Right lobe of liver (tissue), 4 donors: ENCODE results near the gene SLC12A9.

Experiments
- POLR2A ChIP-seq: fragments of 450-650 bp; IDR thresholded peaks from one replicate; pipeline ENCODE4 v1.6.1; 2017; ENCODE audit warnings: antibody characterized with exemption, mild to moderate bottlenecking
- TF ChIP-seq, protein P1 (sequence below), 4 donors: fragments of 200-600 bp in 3 of 4; fragments of 450-650 bp in 1 of 4; IDR thresholded peaks; one replicate each; pipeline versions ENCODE4 v1.5.1 to v1.8.0; 2016 to 2022; ENCODE audit warnings: antibody characterized with exemption in 4 of 4, mild to moderate bottlenecking in 2 of 4
- donor health status: DM: no; HTN: no; CAD: no.
- donor health status: DM: no; HTN: no; CAD: no.
- donor health status: DM: no; HTN: yes; CAD: no.

GRCh38 chr7:100817097-100817496 lies 35.4 kb upstream of the SLC12A9 start:
- TF ChIP-seq, protein P1, sequence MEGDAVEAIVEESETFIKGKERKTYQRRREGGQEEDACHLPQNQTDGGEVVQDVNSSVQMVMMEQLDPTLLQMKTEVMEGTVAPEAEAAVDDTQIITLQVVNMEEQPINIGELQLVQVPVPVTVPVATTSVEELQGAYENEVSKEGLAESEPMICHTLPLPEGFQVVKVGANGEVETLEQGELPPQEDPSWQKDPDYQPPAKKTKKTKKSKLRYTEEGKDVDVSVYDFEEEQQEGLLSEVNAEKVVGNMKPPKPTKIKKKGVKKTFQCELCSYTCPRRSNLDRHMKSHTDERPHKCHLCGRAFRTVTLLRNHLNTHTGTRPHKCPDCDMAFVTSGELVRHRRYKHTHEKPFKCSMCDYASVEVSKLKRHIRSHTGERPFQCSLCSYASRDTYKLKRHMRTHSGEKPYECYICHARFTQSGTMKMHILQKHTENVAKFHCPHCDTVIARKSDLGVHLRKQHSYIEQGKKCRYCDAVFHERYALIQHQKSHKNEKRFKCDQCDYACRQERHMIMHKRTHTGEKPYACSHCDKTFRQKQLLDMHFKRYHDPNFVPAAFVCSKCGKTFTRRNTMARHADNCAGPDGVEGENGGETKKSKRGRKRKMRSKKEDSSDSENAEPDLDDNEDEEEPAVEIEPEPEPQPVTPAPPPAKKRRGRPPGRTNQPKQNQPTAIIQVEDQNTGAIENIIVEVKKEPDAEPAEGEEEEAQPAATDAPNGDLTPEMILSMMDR (IDR thresholded peaks at IDR 0.05) = no peak
- TF ChIP-seq POLR2A = no peak
